K562 (cell line): ENCODE data around the gene WDR45B.

Experiments used
- ADNP ChIP-seq: fragments of 200-800 bp; sonication (Bioruptor generic); IDR thresholded peaks from 2 replicates; pipeline ENCODE4 v1.6.1; 2016; ENCODE audit warnings: missing genetic modification characterization, missing compliant biosample characterization
- RUNX1 ChIP-seq: sonication (generic); IDR thresholded peaks from 2 replicates; pipeline ENCODE4 v1.6.1; 2016; ENCODE audit warnings: antibody characterized with exemption, low read depth
- ZNF644 ChIP-seq: fragments of 200-800 bp; sonication (Bioruptor generic); IDR thresholded peaks from 2 replicates; pipeline ENCODE4 v1.6.1; 2016; ENCODE audit warnings: low read depth, missing genetic modification characterization, missing compliant biosample characterization
- TF ChIP-seq, protein P1 (sequence below), 3 experiments: IDR thresholded peaks in 2 of 3; conservative IDR thresholded peaks in 1 of 3; 2 replicates each; pipeline ENCODE4 v1.5.1; 2011 to 2012; ENCODE audit warnings: low read length in 3 of 3, mild to moderate bottlenecking in 3 of 3, control low read depth in 2 of 3, improper control_type of control experiment in 1 of 3, inconsistent platforms in 1 of 3, low read depth in 1 of 3, mixed read lengths in 1 of 3, moderate library complexity in 1 of 3; ENCODE audit not compliant: insufficient read depth in 2 of 3
- TF ChIP-seq, protein P2 (sequence below): fragments of 450-650 bp; IDR thresholded peaks from 2 replicates; pipeline ENCODE4 v1.6.1; 2016; ENCODE audit warnings: missing biosample characterization, missing genetic modification characterization

DNA sequence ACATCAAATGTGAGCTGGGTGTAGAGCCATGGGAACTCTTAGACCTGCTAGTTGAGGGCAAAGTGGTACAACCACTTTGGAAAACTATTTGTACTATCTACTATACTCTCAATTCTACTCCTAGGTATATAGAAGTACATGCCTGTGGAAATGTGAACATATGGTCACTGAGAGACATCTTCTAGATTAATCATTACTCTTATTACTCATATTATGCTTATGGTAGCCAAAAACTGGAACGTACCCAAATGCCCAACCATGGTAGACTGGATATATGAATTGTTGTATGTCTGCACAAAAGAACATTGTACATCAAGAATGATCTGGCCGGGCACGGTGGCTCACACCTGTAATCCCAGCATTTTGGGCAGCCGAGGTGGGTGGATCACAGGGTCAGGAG, 2.7 kb downstream of the WDR45B start:
- TF ChIP-seq, protein P1, sequence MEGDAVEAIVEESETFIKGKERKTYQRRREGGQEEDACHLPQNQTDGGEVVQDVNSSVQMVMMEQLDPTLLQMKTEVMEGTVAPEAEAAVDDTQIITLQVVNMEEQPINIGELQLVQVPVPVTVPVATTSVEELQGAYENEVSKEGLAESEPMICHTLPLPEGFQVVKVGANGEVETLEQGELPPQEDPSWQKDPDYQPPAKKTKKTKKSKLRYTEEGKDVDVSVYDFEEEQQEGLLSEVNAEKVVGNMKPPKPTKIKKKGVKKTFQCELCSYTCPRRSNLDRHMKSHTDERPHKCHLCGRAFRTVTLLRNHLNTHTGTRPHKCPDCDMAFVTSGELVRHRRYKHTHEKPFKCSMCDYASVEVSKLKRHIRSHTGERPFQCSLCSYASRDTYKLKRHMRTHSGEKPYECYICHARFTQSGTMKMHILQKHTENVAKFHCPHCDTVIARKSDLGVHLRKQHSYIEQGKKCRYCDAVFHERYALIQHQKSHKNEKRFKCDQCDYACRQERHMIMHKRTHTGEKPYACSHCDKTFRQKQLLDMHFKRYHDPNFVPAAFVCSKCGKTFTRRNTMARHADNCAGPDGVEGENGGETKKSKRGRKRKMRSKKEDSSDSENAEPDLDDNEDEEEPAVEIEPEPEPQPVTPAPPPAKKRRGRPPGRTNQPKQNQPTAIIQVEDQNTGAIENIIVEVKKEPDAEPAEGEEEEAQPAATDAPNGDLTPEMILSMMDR (IDR thresholded peaks at IDR 0.05 in 2 of 3, conservative IDR thresholded peaks at IDR 0.05 in 1 of 3; ENCODE audit: insufficient read depth in 2 of 3, low read depth in 1 of 3, low read length in 3 of 3) = no peak
- TF ChIP-seq RUNX1 (no peak), ADNP (no peak), ZNF644 (tag) (no peak)
- TF ChIP-seq, protein P2, sequence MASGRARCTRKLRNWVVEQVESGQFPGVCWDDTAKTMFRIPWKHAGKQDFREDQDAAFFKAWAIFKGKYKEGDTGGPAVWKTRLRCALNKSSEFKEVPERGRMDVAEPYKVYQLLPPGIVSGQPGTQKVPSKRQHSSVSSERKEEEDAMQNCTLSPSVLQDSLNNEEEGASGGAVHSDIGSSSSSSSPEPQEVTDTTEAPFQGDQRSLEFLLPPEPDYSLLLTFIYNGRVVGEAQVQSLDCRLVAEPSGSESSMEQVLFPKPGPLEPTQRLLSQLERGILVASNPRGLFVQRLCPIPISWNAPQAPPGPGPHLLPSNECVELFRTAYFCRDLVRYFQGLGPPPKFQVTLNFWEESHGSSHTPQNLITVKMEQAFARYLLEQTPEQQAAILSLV (tag) = no peak
